Measurements from ENCODE around the gene S1PR1. TPM values are rescaled to one million over a fixed set of nuclear protein-coding genes. Genes with fewer than 3 reads are reported as not detected.

Gene S1PR1
- total RNA-seq, 1 donor from 2014 or later: 21.9 TPM

GRCh38 chr1:101243751-101244150 lies 6.9 kb downstream of the S1PR1 start:
- peaks cover 2 to 11% (median 7%) of the 10 kb centered on the region in 3 donors for H3K27me3 ChIP-seq (ENCODE audit: control insufficient read depth in 3 of 3, insufficient read depth in 3 of 3, low read length in 3 of 3)
- peaks cover 0 to 7% (median 5%) of the 10 kb centered on the region in 3 donors for H3K36me3 ChIP-seq (ENCODE audit: control insufficient read depth in 3 of 3, insufficient read depth in 3 of 3, low read length in 3 of 3)
- no peak overlapping the region for H3K4me3 ChIP-seq (ENCODE audit: low read length in 3 of 3)
- no peaks in the 10 kb centered on the region for H3K9me3 ChIP-seq (ENCODE audit: control insufficient read depth in 3 of 3, low read length in 3 of 3)
- no peak overlapping the region for H3K9ac ChIP-seq (ENCODE audit: low read depth in 1 of 3, low read length in 3 of 3)
- peaks cover 1 to 4% (median 2%) of the 10 kb centered on the region in 3 donors for H3K4me1 ChIP-seq (ENCODE audit: control insufficient read depth in 3 of 3, insufficient read depth in 3 of 3, low read length in 3 of 3)
- H3K27ac ChIP-seq (ENCODE audit: low read depth, low read length): no peak overlapping the region

- no peaks in the 10 kb centered on the region for H3K36me3 ChIP-seq (ENCODE audit: control insufficient read depth in 3 of 3, insufficient read depth in 3 of 3, low read length in 3 of 3)
- no peak overlapping the region for H3K4me3 ChIP-seq (ENCODE audit: low read length in 3 of 3)
- H3K9me3 ChIP-seq (ENCODE audit: control insufficient read depth in 3 of 3, low read length in 3 of 3): no peaks in the 10 kb centered on the region
- no peak overlapping the region for H3K27ac ChIP-seq (ENCODE audit: low read depth, low read length)
- peaks cover 0 to 2% (median 0%) of the 10 kb centered on the region in 3 donors for H3K4me1 ChIP-seq (ENCODE audit: control insufficient read depth in 3 of 3, insufficient read depth in 3 of 3, low read length in 3 of 3)
- H3K27me3 ChIP-seq (ENCODE audit: control insufficient read depth in 3 of 3, insufficient read depth in 3 of 3, low read length in 3 of 3): peaks cover 0 to under 1% (median 0%) of the 10 kb centered on the region in 3 donors
- H3K9ac ChIP-seq (ENCODE audit: low read depth in 1 of 3, low read length in 3 of 3): no peak overlapping the region
These were observed 8.0 kb downstream of the S1PR1 start for GRCh38 chr1:101244842-101245241.

- H3K27me3 ChIP-seq (ENCODE audit: control insufficient read depth in 3 of 3, insufficient read depth in 3 of 3, low read length in 3 of 3): no peaks in the 10 kb centered on the region
- no peaks in the 10 kb centered on the region for H3K9me3 ChIP-seq (ENCODE audit: control insufficient read depth in 3 of 3, low read length in 3 of 3)
- H3K4me3 ChIP-seq (ENCODE audit: low read length in 3 of 3): no peak overlapping the region
- H3K4me1 ChIP-seq (ENCODE audit: control insufficient read depth in 3 of 3, insufficient read depth in 3 of 3, low read length in 3 of 3): peaks cover 0 to 2% (median 0%) of the 10 kb centered on the region in 3 donors
- no peak overlapping the region for H3K9ac ChIP-seq (ENCODE audit: low read depth in 1 of 3, low read length in 3 of 3)
- H3K27ac ChIP-seq (ENCODE audit: low read depth, low read length): no peak overlapping the region
- H3K36me3 ChIP-seq (ENCODE audit: control insufficient read depth in 3 of 3, insufficient read depth in 3 of 3, low read length in 3 of 3): no peaks in the 10 kb centered on the region
These were observed 8.6 kb downstream of the S1PR1 start for GRCh38 chr1:101245246-101245927.

GRCh38 chr1:101247404-101248287 lies 10.8 kb downstream of the S1PR1 start:
- H3K4me1 ChIP-seq (ENCODE audit: control insufficient read depth in 3 of 3, insufficient read depth in 3 of 3, low read length in 3 of 3): peaks cover 0 to 2% (median 0%) of the 10 kb centered on the region in 3 donors
- H3K27me3 ChIP-seq (ENCODE audit: control insufficient read depth in 3 of 3, insufficient read depth in 3 of 3, low read length in 3 of 3): no peaks in the 10 kb centered on the region
- no peak overlapping the region for H3K4me3 ChIP-seq (ENCODE audit: low read length in 3 of 3)
- no peak overlapping the region for H3K27ac ChIP-seq (ENCODE audit: low read depth, low read length)
- no peaks in the 10 kb centered on the region for H3K36me3 ChIP-seq (ENCODE audit: control insufficient read depth in 3 of 3, insufficient read depth in 3 of 3, low read length in 3 of 3)
- no peaks in the 10 kb centered on the region for H3K9me3 ChIP-seq (ENCODE audit: control insufficient read depth in 3 of 3, low read length in 3 of 3)
- H3K9ac ChIP-seq (ENCODE audit: low read depth in 1 of 3, low read length in 3 of 3): no peak overlapping the region

GRCh38 chr1:101250222-101250621 lies 13.4 kb downstream of the S1PR1 start:
- Histone ChIP-seq H3K36me3 (ENCODE audit: control insufficient read depth in 3 of 3, insufficient read depth in 3 of 3, low read length in 3 of 3) (no peaks in the 10 kb centered on the region), H3K4me3 (ENCODE audit: low read length in 3 of 3) (no peak overlapping the region), H3K9ac (ENCODE audit: low read depth in 1 of 3, low read length in 3 of 3) (no peak overlapping the region), H3K4me1 (ENCODE audit: control insufficient read depth in 3 of 3, insufficient read depth in 3 of 3, low read length in 3 of 3) (peaks cover 0 to 2% (median 0%) of the 10 kb centered on the region in 3 donors), H3K27ac (ENCODE audit: low read depth, low read length) (no peak overlapping the region), H3K27me3 (ENCODE audit: control insufficient read depth in 3 of 3, insufficient read depth in 3 of 3, low read length in 3 of 3) (no peaks in the 10 kb centered on the region), H3K9me3 (ENCODE audit: control insufficient read depth in 3 of 3, low read length in 3 of 3) (no peaks in the 10 kb centered on the region)

- no peaks in the 10 kb centered on the region for H3K9me3 ChIP-seq (ENCODE audit: control insufficient read depth in 3 of 3, low read length in 3 of 3)
- H3K4me3 ChIP-seq (ENCODE audit: low read length in 3 of 3): no peak overlapping the region
- no peak overlapping the region for H3K27ac ChIP-seq (ENCODE audit: low read depth, low read length)
- H3K36me3 ChIP-seq (ENCODE audit: control insufficient read depth in 3 of 3, insufficient read depth in 3 of 3, low read length in 3 of 3): no peaks in the 10 kb centered on the region
- no peak overlapping the region for H3K9ac ChIP-seq (ENCODE audit: low read depth in 1 of 3, low read length in 3 of 3)
- peaks cover 0 to 1% (median 0%) of the 10 kb centered on the region in 3 donors for H3K4me1 ChIP-seq (ENCODE audit: control insufficient read depth in 3 of 3, insufficient read depth in 3 of 3, low read length in 3 of 3)
- H3K27me3 ChIP-seq (ENCODE audit: control insufficient read depth in 3 of 3, insufficient read depth in 3 of 3, low read length in 3 of 3): no peaks in the 10 kb centered on the region
These were observed 13.9 kb downstream of the S1PR1 start for GRCh38 chr1:101250656-101251272.

- Histone ChIP-seq H3K36me3 (ENCODE audit: control insufficient read depth in 3 of 3, insufficient read depth in 3 of 3, low read length in 3 of 3) (no peaks in the 10 kb centered on the region), H3K27ac (ENCODE audit: low read depth, low read length) (no peak overlapping the region), H3K27me3 (ENCODE audit: control insufficient read depth in 3 of 3, insufficient read depth in 3 of 3, low read length in 3 of 3) (no peaks in the 10 kb centered on the region), H3K9ac (ENCODE audit: low read depth in 1 of 3, low read length in 3 of 3) (no peak overlapping the region), H3K9me3 (ENCODE audit: control insufficient read depth in 3 of 3, low read length in 3 of 3) (no peaks in the 10 kb centered on the region), H3K4me3 (ENCODE audit: low read length in 3 of 3) (no peak overlapping the region), H3K4me1 (ENCODE audit: control insufficient read depth in 3 of 3, insufficient read depth in 3 of 3, low read length in 3 of 3) (no peaks in the 10 kb centered on the region)
These were observed 14.7 kb downstream of the S1PR1 start for GRCh38 chr1:101251504-101251903.

GRCh38 chr1:101253976-101254674 lies 17.3 kb downstream of the S1PR1 start:
- Histone ChIP-seq H3K4me3 (ENCODE audit: low read length in 3 of 3) (no peak overlapping the region), H3K27ac (ENCODE audit: low read depth, low read length) (no peak overlapping the region), H3K9me3 (ENCODE audit: control insufficient read depth in 3 of 3, low read length in 3 of 3) (no peaks in the 10 kb centered on the region), H3K36me3 (ENCODE audit: control insufficient read depth in 3 of 3, insufficient read depth in 3 of 3, low read length in 3 of 3) (no peaks in the 10 kb centered on the region), H3K4me1 (ENCODE audit: control insufficient read depth in 3 of 3, insufficient read depth in 3 of 3, low read length in 3 of 3) (no peaks in the 10 kb centered on the region), H3K27me3 (ENCODE audit: control insufficient read depth in 3 of 3, insufficient read depth in 3 of 3, low read length in 3 of 3) (no peaks in the 10 kb centered on the region), H3K9ac (ENCODE audit: low read depth in 1 of 3, low read length in 3 of 3) (no peak overlapping the region)

- Histone ChIP-seq H3K9me3 (ENCODE audit: control insufficient read depth in 3 of 3, low read length in 3 of 3) (no peaks in the 10 kb centered on the region), H3K36me3 (ENCODE audit: control insufficient read depth in 3 of 3, insufficient read depth in 3 of 3, low read length in 3 of 3) (no peaks in the 10 kb centered on the region), H3K27ac (ENCODE audit: low read depth, low read length) (no peak overlapping the region), H3K4me3 (ENCODE audit: low read length in 3 of 3) (no peak overlapping the region), H3K27me3 (ENCODE audit: control insufficient read depth in 3 of 3, insufficient read depth in 3 of 3, low read length in 3 of 3) (no peaks in the 10 kb centered on the region), H3K4me1 (ENCODE audit: control insufficient read depth in 3 of 3, insufficient read depth in 3 of 3, low read length in 3 of 3) (no peaks in the 10 kb centered on the region), H3K9ac (ENCODE audit: low read depth in 1 of 3, low read length in 3 of 3) (no peak overlapping the region)
These were observed 20.9 kb downstream of the S1PR1 start for GRCh38 chr1:101257500-101258325.
